ENCODE data around the gene ZC3H18.

DNA sequence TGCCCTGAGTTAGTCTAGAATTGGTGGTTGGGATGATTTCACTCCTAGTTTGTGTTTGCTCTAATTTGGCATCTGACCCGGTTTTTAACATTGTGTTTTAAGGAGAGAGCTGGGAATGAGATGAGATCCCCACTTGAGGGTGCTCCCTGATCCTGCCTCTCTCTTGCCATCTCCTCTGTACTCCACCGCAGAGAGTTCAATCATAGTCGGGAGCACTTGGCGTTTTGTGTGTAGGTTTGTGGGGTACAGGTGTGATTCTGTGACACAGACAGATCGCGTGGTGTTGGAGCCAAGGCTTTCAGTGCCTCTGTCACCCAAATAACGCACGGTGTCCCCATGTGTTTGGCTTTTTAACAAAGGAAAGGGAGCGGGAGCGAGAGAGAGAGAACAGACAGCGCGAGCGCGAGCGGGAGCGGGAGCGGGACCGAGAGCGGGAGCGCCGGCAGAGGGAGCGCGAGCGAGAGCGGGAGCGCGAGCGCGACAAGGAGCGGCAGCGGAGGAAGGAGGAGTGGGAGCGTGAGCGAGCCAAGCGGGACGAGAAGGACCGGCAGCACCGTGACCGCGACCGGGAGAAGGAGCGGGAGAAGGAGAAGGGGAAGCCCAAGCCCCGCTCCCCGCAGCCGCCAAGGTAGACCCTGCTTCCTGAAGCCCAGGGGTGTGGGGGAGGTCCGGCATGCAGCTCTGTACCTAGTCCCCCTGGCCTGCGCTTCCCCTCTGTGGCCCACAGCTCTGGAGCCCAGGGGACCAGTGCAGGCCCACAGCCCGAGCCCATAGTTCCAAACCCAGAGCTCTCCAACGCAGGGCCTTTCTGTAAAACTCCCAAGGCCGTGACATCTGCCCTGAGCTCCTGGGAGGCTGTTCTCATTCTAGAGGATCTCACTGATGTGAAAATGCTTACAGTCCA, 41.0 kb downstream of the ZC3H18 start:
- TF ChIP-seq, protein P1, sequence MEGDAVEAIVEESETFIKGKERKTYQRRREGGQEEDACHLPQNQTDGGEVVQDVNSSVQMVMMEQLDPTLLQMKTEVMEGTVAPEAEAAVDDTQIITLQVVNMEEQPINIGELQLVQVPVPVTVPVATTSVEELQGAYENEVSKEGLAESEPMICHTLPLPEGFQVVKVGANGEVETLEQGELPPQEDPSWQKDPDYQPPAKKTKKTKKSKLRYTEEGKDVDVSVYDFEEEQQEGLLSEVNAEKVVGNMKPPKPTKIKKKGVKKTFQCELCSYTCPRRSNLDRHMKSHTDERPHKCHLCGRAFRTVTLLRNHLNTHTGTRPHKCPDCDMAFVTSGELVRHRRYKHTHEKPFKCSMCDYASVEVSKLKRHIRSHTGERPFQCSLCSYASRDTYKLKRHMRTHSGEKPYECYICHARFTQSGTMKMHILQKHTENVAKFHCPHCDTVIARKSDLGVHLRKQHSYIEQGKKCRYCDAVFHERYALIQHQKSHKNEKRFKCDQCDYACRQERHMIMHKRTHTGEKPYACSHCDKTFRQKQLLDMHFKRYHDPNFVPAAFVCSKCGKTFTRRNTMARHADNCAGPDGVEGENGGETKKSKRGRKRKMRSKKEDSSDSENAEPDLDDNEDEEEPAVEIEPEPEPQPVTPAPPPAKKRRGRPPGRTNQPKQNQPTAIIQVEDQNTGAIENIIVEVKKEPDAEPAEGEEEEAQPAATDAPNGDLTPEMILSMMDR (IDR thresholded peaks at IDR 0.05; ENCODE audit: insufficient read depth, low read length), result no peak
- TF ChIP-seq POLR2AphosphoS5 (IDR thresholded peaks at IDR 0.05; ENCODE audit: low read depth) (no peak), SPI1 (IDR thresholded peaks at IDR 0.05; ENCODE audit: borderline replicate concordance, low read depth) (no peak)
- TF ChIP-seq, protein P2, sequence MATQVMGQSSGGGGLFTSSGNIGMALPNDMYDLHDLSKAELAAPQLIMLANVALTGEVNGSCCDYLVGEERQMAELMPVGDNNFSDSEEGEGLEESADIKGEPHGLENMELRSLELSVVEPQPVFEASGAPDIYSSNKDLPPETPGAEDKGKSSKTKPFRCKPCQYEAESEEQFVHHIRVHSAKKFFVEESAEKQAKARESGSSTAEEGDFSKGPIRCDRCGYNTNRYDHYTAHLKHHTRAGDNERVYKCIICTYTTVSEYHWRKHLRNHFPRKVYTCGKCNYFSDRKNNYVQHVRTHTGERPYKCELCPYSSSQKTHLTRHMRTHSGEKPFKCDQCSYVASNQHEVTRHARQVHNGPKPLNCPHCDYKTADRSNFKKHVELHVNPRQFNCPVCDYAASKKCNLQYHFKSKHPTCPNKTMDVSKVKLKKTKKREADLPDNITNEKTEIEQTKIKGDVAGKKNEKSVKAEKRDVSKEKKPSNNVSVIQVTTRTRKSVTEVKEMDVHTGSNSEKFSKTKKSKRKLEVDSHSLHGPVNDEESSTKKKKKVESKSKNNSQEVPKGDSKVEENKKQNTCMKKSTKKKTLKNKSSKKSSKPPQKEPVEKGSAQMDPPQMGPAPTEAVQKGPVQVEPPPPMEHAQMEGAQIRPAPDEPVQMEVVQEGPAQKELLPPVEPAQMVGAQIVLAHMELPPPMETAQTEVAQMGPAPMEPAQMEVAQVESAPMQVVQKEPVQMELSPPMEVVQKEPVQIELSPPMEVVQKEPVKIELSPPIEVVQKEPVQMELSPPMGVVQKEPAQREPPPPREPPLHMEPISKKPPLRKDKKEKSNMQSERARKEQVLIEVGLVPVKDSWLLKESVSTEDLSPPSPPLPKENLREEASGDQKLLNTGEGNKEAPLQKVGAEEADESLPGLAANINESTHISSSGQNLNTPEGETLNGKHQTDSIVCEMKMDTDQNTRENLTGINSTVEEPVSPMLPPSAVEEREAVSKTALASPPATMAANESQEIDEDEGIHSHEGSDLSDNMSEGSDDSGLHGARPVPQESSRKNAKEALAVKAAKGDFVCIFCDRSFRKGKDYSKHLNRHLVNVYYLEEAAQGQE (IDR thresholded peaks at IDR 0.05; ENCODE audit: insufficient replicate concordance, low read depth), result no peak

All from HL-60 (cell line).